HG03571 (cell line): ENCODE results near the gene ZNF536.
"Not testable (repeated sequence)": the region's sequence is repeated elsewhere in the genome, so short reads cannot be mapped to it uniquely, and the experiment has no call there.

ENCODE experiments used
- ATAC-seq: cut with Tn5 transposase; IDR thresholded peaks from one replicate; pipeline ENCODE4 v1.9.1; 2021; ENCODE audit not compliant: unreplicated experiment

ZNF536 gene

GRCh38 chr19:30408734-30409301 is 36.6 kb downstream of the ZNF536 start:
- ATAC-seq: no peak

- no peak for ATAC-seq
Observed at GRCh38 chr19:30411714-30412113, 39.5 kb downstream of the ZNF536 start.

- no peak for ATAC-seq
Observed at GRCh38 chr19:30416375-30416774, 44.2 kb downstream of the ZNF536 start.

- ATAC-seq: not testable (repeated sequence)
Observed at GRCh38 chr19:30417166-30417565, 45.0 kb downstream of the ZNF536 start.

- no peak for ATAC-seq
Observed at GRCh38 chr19:30419568-30420180, 47.5 kb downstream of the ZNF536 start.

GRCh38 chr19:30420316-30420715 is 48.1 kb downstream of the ZNF536 start:
- no peak for ATAC-seq

GRCh38 chr19:30420881-30421280 is 48.7 kb downstream of the ZNF536 start:
- ATAC-seq: no peak

- ATAC-seq: no peak
Observed at GRCh38 chr19:30421571-30421970, 49.4 kb downstream of the ZNF536 start.

- no peak for ATAC-seq
Observed at GRCh38 chr19:30423481-30423880, 51.3 kb downstream of the ZNF536 start.

- ATAC-seq: no peak
Observed at GRCh38 chr19:30425885-30426838, 54.0 kb downstream of the ZNF536 start.

- ATAC-seq: no peak
Observed at GRCh38 chr19:30426864-30427263, 54.7 kb downstream of the ZNF536 start.

- no peak for ATAC-seq
Observed at GRCh38 chr19:30428092-30428680, 56.0 kb downstream of the ZNF536 start.

- no peak for ATAC-seq
Observed at GRCh38 chr19:30428844-30429243, 56.7 kb downstream of the ZNF536 start.

- no peak for ATAC-seq
Observed at GRCh38 chr19:30430206-30430734, 58.1 kb downstream of the ZNF536 start.

- ATAC-seq: no peak
Observed at GRCh38 chr19:30431591-30431990, 59.4 kb downstream of the ZNF536 start.

- no peak for ATAC-seq
Observed at GRCh38 chr19:30434797-30435594, 62.8 kb downstream of the ZNF536 start.

GRCh38 chr19:30437869-30438268 is 65.7 kb downstream of the ZNF536 start:
- ATAC-seq: no peak

GRCh38 chr19:30439310-30439709 is 67.1 kb downstream of the ZNF536 start:
- ATAC-seq: no peak

- no peak for ATAC-seq
Observed at GRCh38 chr19:30441011-30441410, 68.8 kb downstream of the ZNF536 start.

- no peak for ATAC-seq
Observed at GRCh38 chr19:30442674-30443073, 70.5 kb downstream of the ZNF536 start.
